Suppressor macrophage (primary cell): ENCODE measurements around the gene STOML2.
A peak's percentile ranks its signal among the peaks of the same experiment; 100 is the strongest.

ENCODE experiments used
- DNase-seq, 4 experiments: peaks; one replicate each; pipeline ENCODE4 v3.0.0-alpha.2; 2020 to 2022

The STOML2 gene

GRCh38 chr9:35107297-35108290, 4.7 kb upstream of the STOML2 start:
- DNase-seq = no peak

GRCh38 chr9:35106343-35106730, 3.4 kb upstream of the STOML2 start:
- no peak for DNase-seq

- no peak for DNase-seq
Observed at GRCh38 chr9:35105571-35106342, 2.8 kb upstream of the STOML2 start.

GRCh38 chr9:35105126-35105525, 2.2 kb upstream of the STOML2 start:
- DNase-seq = no peak

GRCh38 chr9:35104586-35104985, 1.7 kb upstream of the STOML2 start:
- DNase-seq = no peak

- no peak for DNase-seq
Observed at GRCh38 chr9:35103660-35104191, 795 bp upstream of the STOML2 start.

- DNase-seq = peak in 1 of 4 experiments; percentile 24
Observed at GRCh38 chr9:35102465-35102768, 514 bp downstream of the STOML2 start.

- no peak for DNase-seq
Observed at GRCh38 chr9:35097573-35097972, 5.4 kb downstream of the STOML2 start.

GRCh38 chr9:35096035-35096849, 6.7 kb downstream of the STOML2 start, which contains the start of gene PIGO:
PIGO (minus strand) TSS chr9:35096591; CDS start chr9:35095565, 1,026 bp downstream.
- DNase-seq = peak; percentile 89 to 94 (median 92)

- no peak for DNase-seq
Observed at GRCh38 chr9:35091536-35091935, 11.4 kb downstream of the STOML2 start.

- no peak for DNase-seq
Observed at GRCh38 chr9:35089434-35089833, 13.5 kb downstream of the STOML2 start.

- no peak for DNase-seq
Observed at GRCh38 chr9:35085078-35085477, 17.9 kb downstream of the STOML2 start.

GRCh38 chr9:35079426-35080341, 23.2 kb downstream of the STOML2 start, which contains the start of gene FANCG:
FANCG (minus strand) TSS chr9:35079942; CDS start chr9:35079524, 418 bp downstream.
- DNase-seq = peak; percentile 91 to 96 (median 94)

GRCh38 chr9:35079041-35079425, 23.9 kb downstream of the STOML2 start:
- no peak for DNase-seq

GRCh38 chr9:35078066-35078465, 24.9 kb downstream of the STOML2 start:
- no peak for DNase-seq

GRCh38 chr9:35076848-35077247, 26.1 kb downstream of the STOML2 start:
- no peak for DNase-seq

GRCh38 chr9:35075358-35075757, 27.6 kb downstream of the STOML2 start:
- no peak for DNase-seq

- no peak for DNase-seq
Observed at GRCh38 chr9:35074791-35075190, 28.1 kb downstream of the STOML2 start.

GRCh38 chr9:35074141-35074540, 28.8 kb downstream of the STOML2 start:
- no peak for DNase-seq

GRCh38 chr9:35073279-35073612, 29.7 kb downstream of the STOML2 start:
- DNase-seq = no peak
